ENCODE data around the gene MRTFA. TPM values are rescaled to one million over a fixed set of nuclear protein-coding genes. Genes with fewer than 3 reads are reported as not detected.

MRTFA gene
- total RNA-seq, 1 donor from 2014 or later, result 26.7 TPM

DNA sequence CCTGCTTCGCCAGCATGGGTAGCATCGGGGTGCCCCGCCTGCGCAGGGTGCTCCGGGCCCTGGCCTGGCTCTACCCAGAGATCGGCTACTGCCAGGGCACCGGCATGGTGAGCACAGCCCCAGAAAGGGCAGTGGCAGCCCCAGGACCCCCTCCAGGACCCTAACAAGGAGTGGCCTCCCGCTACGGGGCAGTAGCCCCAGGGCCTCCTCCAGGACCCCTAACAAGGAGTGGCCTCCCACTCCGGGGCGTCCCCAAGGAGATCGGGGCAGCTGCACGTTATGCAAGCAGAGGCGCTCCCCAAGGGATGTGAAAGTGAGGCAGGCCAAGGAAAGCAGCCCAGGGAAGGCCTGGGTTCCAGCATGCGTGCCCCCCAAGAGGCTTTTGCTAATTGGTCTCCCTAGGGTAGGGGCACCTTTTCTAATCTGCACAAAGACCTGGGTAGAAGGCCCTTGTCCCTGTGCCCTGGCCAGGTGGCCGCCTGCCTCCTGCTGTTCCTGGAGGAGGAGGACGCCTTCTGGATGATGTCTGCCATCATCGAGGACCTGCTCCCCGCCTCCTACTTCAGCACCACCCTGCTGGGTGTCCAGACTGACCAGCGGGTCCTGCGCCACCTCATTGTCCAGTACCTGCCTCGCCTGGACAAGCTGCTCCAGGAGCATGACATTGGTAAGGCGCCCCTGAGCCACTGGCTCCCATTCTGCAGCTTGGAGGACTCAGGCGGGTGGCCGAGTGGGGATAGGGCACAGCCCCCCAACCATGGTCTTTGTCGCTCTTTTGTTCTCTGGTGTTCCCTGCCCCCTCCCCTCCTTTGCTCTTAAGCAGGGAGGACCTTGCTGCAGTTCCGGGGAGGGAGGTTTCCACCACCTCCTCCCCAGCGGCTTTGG is 231.1 kb downstream of the MRTFA start:
- DNase-seq (ENCODE audit: missing footprints) (peak; percentile 50), ATAC-seq (no peak)
- intact Hi-C loops (cut with DNase I), result no loop called here

DNA sequence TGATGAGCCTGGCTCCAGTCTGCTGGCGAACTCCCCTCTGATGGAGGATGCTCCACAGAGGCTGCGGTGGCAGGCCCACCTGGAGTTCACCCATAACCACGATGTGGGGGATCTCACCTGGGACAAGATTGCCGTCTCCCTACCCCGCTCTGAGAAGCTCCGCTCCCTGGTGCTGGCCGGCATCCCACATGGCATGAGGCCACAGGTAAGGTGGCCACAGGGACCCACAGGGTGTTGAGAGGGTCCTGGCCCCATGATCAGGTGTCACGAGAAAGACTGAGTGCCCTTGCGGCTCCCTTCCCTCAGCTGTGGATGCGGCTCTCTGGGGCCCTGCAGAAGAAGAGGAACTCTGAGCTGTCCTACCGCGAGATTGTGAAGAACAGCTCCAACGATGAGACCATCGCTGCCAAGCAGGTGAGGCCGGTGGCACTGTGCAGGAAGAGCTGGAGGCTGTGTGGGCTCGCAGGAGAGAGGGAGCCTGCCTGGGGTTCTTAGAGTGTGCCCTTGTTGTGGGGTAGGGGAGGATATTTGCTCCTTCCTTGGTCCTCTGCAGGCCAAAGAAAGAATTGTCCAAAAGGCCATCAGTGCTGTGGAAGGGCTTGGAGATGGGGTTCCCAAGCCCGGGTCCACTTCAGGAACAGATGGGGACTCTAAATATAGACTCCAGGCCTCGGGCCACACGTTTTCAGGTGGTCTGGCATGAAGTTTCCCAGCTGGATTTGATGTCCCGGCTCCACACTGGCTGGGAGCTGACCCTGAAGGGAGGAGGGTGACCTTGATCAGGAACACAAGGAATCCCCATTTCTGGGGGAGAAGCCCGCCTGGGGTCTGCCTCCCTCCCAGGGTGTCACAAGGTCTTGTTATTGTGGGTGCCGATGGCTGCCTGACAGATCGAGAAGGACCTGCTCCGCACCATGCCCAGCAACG is 232.0 kb downstream of the MRTFA start:
- DNase-seq (ENCODE audit: missing footprints) (peak; percentile 37), ATAC-seq (no peak)
- intact Hi-C loops (cut with DNase I), result no loop called here

DNA sequence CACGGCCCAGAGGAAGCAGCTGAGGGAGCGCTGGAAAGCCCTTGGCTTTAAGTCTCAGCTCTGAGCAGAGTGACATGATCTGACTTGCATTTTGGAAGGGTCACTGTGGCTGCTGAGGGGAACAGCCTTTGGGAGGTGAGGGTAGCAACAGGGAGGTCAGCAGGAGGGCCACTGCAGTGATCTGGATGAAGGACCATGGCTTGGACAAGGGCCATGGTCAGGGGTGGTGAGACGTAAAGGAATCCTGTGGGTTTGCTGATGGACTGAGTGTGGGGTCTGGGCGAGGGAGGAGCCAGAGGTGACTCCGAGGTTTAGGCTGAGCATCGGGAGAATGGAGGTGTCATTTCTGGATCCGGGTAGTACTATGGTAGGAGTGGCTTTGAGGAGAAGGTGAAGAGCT is 232.9 kb downstream of the MRTFA start:
- no peak for ATAC-seq
- intact Hi-C loops (cut with DNase I), result no loop called here
- no peak for DNase-seq (ENCODE audit: missing footprints)

DNA sequence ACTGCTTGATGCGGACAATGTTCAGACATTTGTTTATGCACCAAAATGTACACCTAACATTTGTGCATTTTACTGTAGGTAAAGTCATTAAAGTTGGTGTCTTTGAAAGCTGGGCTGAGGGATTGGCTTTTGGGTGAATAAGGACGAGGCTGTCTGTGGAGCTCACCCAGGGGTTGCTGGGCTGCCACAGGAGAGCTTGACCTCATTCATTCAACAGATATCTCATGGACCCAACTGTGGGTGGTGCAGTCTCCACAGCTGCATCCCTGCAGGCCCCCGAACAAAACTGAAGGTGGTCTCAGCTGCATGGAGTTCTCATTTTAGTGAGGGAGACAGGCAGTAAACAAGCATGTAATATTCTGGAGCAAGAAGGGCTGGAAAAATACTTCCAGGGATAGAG is 233.4 kb downstream of the MRTFA start:
- intact Hi-C loops (cut with DNase I), result no loop called here
- ATAC-seq (no peak), DNase-seq (ENCODE audit: missing footprints) (no peak)

DNA sequence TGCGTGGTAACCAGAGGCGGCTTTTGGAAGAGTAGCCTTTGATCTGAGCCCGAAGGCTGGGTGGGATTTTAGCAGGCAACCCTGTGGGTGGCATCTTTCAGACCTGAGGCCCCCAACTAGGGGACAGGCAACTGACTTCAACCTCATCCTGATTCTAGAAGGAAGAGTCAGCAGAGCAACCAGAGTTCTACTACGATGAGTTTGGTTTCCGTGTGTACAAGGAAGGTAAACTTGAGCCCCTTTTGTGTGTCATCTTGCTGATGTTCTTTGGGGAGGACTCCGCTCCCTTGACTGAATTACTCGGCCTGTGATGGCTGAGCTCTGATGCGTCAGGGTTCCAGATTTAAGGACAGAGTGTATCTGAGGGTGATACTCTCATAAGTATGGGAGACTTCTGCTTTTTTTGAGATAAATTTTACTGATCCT is 234.5 kb downstream of the MRTFA start:
- intact Hi-C loops (cut with DNase I), result no loop called here
- no peak for DNase-seq (ENCODE audit: missing footprints)
- no peak for ATAC-seq

DNA sequence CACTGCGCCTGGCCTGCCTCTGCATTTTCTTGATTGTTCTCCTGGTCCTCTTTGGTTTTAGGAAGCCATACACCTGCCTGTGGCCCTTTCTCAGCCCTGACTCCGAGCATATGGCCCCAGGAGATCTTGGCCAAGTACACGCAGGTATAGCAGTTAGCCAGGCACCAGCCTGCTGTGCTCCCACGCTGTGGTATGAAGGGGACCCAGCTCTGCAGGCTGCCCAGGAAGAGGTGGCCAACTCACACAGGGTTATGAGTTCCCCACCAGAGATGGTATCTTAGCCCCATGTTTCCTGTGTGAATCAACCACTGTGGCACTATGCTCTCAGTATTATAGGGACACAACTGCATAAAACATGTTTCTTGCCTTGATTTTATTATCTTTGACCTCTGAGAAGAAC is 235.0 kb downstream of the MRTFA start:
- intact Hi-C loops (cut with DNase I), result no loop called here
- ATAC-seq (no peak), DNase-seq (ENCODE audit: missing footprints) (no peak)

DNA sequence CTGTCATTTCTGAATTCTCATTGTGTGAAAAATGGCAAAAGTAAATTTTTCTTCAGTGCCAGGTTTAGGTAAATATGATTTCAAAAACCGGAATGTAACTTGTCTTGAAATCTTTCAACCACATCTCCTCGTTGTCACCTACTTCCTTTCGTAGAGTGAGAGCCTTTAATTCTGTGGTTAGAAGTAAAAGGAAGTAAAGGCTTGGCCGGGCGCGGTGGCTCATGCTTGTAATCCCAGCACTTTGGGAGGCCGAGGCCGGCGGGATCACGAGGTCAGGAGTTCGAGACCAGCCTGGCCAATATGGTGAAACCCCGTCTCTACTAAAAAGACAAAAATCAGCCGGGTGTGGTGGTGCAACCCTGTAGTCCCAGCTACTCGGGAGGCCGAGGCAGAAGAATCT is 236.4 kb downstream of the MRTFA start:
- DNase-seq (ENCODE audit: missing footprints) (peak; percentile 87), ATAC-seq (no peak)
- intact Hi-C loops (cut with DNase I), result no loop called here

DNA sequence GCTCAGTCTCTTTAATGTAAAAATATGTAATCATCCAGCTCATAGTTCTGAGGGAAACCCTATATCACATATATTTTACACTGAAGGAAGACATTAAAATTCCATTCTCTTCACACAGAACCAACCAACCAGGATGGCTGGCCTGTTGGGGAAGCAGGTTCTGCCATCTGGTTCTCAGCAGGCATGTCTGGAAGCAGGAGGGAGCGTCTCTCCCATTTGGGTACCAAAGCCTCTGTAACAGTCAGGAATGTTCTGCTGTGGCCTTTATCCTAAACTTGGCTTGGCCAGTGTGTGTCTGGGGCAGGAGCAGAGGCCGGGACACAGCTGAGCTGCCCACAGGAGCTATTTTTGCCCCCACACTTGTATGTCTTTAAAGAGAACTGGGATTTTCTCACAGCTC is 236.9 kb downstream of the MRTFA start:
- ATAC-seq, result no peak
- intact Hi-C loops (cut with DNase I), result no loop called here
- no peak for DNase-seq (ENCODE audit: missing footprints)

DNA sequence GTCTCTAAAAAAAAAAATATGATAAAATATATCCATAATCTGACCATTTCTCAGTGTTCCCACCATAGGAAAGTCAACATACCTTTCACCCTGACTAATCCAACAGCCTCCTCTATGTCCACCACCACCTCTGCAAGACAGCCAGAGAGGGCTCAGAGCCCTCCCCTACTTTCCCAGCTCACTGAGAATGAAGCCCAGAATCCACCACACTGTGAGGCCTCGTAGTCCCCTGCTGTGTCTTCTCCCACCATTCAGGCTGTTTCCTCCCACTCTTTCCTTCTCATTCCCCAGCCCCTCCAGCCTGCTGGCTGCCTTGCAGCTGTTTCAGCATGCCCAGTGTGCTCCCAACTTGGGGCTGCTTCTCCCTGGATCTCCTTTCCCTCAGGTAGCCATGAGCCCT is 239.1 kb downstream of the MRTFA start:
- ATAC-seq (no peak), DNase-seq (ENCODE audit: missing footprints) (no peak)
- intact Hi-C loops (cut with DNase I), result no loop called here

DNA sequence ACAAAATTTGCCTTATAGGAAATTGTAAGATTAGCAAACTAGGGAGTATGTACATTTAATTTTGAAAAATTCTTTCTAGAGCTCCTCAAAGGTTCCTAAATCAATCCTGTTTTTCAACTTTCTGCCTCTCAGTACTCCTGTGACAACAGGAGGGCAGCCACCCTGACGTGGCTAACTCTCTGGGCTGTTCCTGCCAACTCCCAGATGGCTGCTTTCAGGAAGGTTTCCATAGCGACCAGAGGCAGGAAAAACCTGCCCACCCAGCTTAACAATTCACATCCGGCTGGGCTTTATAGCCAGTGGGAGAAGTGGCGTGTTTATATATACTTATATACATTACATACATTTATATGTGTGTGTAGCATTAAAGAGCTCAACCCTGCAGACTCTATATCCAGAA is 239.6 kb downstream of the MRTFA start:
- ATAC-seq (peak; percentile 37), DNase-seq (ENCODE audit: missing footprints) (no peak)
- intact Hi-C loops (cut with DNase I), result no loop called here

DNA sequence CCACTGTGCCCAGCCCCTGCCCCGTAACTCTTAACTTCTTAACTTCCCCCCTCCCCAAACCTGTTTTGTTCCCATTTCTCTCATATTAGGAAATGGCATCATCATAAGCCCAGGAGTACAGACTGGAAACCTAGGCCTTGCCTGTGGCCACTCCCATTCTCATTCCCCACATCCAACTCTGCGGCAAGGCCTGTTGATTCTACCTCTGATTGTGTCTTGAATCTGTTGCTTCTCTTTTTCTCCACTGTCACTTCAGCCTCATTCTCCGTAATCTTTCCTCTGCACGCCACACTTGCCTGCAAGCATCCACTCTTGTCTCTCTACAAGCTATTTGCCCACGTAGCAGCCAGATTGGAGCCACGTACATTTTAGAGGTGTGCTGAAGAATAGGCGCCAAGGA is 240.9 kb downstream of the MRTFA start:
- DNase-seq (ENCODE audit: missing footprints) (no peak), ATAC-seq (no peak)
- intact Hi-C loops (cut with DNase I), result no loop called here

DNA sequence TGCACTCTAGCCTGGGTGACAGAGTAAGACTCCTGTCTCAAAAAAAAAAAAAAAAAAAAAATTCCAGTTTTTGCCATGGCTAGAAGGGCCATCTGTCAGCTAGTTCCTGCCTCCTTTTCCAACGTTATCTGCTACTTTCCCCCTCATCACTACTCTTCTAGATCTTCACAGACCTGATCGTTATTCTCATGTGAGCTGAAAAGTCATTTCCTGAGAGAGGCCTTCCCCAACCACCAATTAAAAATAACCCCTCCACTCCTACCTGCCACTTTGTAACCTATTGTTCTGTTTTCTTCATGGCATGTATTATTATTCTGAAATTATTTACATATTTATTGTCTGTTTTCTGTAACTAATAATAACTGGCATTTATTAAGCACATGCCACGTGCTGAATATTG is 241.9 kb downstream of the MRTFA start:
- DNase-seq (ENCODE audit: missing footprints) (no peak), ATAC-seq (no peak)
- intact Hi-C loops (cut with DNase I), result no loop called here

DNA sequence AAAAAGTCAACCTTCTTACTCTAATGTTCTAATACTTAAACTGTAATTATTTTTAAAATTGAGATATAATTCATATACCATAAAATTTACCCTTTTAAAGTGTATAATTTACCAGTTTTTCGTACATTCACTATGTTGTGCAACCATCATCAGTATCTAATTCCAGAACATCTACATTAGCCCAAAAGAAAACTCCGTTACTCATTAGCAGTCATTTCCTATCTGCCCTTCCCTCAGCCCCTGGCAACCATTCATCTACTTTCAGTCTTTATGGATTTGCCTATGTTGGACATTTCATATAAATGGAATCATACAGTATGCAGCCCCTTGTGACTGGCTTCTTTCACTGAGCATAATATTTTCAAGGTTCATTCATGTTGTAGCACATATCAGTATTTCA is 243.9 kb downstream of the MRTFA start:
- intact Hi-C loops (cut with DNase I), result no loop called here
- no peak for ATAC-seq
- no peak for DNase-seq (ENCODE audit: missing footprints)

DNA sequence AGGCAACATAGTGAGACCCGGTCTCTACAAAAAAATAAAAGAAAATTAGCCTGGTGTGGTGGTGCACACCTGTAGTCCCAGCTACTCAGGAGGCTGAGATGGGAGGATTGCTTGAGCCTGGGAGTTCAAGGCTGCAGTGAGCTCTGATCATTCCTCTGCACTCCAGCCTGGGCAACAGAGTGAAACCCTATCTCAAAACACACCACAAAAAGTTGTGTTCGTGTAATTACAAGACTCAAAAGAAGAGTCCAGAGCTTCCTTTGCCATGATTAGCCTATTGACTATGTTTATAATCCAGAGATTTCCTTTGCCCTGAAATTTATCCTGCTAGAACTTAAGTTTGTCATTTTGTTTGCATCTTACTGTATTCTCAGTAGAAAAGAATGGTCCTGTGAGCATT is 245.1 kb downstream of the MRTFA start:
- intact Hi-C loops (cut with DNase I), result no loop called here
- DNase-seq (ENCODE audit: missing footprints) (no peak), ATAC-seq (no peak)

DNA sequence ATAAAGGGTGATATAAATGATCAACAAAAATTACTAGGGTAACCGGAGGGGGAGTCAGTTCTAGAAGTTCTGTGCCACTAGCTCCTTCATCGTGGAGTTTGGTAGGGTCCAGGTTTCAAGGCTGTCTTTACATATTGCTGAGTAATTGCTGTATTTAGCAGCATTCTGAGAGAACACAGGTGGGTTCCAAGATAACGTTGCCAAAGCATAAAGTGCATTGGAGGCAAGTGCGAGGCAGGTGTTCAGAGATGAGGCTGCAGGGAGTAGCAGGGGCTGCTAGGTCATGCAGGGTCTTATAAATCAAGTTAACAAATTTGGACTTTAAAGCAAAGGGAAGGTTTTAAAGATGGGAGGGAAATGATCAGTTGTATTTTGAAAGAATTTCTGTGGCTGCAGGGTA is 248.3 kb downstream of the MRTFA start:
- ATAC-seq (no peak), DNase-seq (ENCODE audit: missing footprints) (no peak)
- intact Hi-C loops (cut with DNase I), result no loop called here

DNA sequence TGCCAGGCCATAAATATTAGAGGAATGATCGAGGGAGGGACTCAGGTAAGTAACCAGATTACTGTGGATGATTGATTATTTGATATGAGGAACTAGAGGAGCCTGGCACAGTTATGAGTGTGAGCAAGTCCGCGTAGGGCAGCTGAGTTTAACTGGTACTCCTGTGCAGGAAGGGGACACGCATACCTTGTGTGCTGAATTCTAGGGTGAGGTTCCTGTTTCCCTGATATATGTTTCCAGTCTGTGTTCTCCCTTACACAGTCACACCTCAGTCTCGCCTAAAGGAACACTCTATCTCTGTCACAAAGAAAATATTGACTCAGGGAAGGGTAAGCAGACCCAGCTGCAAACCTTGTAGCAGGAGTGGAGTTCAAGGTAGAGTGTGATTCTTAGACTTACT is 248.8 kb downstream of the MRTFA start:
- intact Hi-C loops (cut with DNase I), result no loop called here
- DNase-seq (ENCODE audit: missing footprints) (no peak), ATAC-seq (no peak)

DNA sequence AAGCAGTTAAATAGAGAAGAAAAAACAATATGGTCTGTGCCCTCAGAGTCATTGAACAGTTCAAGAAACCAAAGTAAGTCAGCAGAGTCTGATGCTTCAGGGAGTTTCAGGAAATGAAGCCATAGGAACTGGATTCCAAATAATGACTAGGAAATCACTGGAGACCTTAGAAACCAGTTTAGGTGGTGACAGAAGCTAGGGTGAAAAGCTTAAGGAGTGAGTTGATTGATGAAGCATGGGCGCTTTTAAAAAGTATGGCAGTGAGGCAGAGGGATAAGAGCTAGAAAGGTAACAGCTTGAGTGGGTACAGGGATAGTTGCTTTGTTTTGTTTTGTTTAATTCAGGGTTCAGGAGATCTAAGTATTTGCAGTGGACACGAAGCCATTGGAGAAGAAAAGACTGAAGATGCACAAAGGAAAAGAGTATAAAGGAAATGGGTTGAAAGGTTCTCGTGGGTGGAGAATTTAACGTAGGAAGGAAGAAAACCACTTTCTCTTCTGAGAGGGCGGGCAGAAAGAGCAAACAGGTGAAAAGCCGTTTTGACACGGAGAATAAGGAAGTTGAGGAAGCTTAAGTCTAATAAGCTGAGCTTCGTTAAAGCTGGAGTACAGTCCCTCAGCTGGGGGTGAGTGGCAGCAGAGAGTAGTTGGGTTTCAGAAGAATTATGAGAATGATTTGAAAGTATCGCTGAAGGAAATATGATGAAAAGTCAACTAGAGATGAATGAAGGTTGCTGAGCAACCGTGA is 251.3 kb downstream of the MRTFA start:
- intact Hi-C loops (cut with DNase I), result no loop called here

DNA sequence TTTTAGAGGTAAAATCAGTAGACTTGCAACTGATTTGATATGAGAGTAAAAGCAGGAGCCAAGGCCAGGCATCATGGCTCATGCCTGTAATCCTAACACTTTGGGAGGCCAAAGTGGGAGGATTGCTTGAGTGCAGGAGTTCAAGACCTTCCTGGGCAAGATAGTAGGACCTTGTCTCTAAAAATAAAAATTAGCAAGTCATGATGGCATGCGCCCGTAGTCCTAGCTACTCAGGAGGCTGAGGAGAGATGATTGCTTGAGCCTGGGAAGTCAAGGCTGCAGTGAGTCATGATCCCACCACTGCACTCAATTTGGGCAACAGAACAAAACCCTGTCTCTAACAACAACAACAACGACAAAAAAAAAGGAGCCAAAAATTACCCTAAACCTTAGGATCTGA is 252.6 kb downstream of the MRTFA start:
- ATAC-seq, result no peak
- intact Hi-C loops (cut with DNase I), result no loop called here
- no peak for DNase-seq (ENCODE audit: missing footprints)

More for the DNA sequence above, 251.3 kb downstream of the MRTFA start:
- DNase-seq (ENCODE audit: missing footprints) (no peak), ATAC-seq (no peak)

DNA sequence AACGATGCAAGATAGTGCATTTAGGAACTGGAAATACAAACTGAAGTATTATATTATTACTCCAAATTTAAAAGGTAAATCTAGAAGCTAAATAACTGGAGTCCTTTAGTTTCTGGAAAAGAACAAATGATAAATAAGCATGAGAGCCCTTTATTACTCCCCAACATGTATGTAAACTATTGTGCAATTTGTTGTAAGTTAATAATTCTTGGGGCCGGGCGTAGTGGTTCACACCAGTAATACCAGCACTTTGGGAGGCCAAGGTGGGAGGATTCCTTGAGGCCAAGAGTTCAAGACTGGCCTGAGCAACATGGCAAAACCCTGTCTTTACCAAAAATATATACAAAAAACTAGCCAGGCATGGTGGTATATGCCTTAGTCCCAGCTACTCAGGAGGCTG is 255.1 kb downstream of the MRTFA start:
- intact Hi-C loops (cut with DNase I), result no loop called here
- ATAC-seq (no peak), DNase-seq (ENCODE audit: missing footprints) (no peak)
